ENCODE measurements around the gene AK4.

DNA sequence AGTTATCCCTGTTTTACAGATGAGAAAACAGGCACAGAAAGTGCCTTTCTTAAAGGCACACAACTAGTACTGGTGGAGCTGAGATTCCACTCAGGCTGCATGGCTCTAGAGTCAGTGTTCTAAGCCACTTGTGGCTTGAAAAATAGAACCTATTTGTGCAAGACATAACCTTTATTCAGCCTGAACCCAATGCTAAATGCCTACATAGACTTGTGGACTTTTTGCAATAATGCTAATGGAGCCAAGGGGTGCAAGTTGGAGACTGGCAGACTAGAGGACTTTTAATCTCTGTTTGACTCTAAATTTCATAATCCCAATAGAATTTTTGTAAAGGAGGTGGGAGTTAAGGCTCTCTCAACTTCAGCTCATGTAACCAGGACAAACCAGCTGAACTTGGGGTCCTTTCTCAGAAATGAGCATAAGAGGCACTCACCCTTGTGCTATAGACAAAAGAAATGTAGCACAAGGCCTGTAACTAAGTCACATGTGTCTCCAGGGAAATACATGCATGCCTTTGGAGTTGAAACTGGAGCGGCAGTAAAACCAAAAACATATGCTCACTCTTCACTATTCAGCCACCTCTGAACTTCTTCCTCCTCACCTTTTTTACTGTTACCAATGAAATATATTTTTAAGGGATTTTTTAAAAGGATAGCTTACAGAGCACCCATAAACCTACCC is 43.0 kb upstream of the AK4 start:
- TF ChIP-seq, protein P1, sequence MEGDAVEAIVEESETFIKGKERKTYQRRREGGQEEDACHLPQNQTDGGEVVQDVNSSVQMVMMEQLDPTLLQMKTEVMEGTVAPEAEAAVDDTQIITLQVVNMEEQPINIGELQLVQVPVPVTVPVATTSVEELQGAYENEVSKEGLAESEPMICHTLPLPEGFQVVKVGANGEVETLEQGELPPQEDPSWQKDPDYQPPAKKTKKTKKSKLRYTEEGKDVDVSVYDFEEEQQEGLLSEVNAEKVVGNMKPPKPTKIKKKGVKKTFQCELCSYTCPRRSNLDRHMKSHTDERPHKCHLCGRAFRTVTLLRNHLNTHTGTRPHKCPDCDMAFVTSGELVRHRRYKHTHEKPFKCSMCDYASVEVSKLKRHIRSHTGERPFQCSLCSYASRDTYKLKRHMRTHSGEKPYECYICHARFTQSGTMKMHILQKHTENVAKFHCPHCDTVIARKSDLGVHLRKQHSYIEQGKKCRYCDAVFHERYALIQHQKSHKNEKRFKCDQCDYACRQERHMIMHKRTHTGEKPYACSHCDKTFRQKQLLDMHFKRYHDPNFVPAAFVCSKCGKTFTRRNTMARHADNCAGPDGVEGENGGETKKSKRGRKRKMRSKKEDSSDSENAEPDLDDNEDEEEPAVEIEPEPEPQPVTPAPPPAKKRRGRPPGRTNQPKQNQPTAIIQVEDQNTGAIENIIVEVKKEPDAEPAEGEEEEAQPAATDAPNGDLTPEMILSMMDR (IDR thresholded peaks at IDR 0.05) = no peak
- TF ChIP-seq POLR2A (IDR thresholded peaks at IDR 0.05) = no peak

Data from esophagus squamous epithelium (tissue), 4 donors.